Measurements from ENCODE around the gene NF2. TPM values are rescaled to one million over a fixed set of nuclear protein-coding genes. Genes with fewer than 3 reads are reported as not detected.
A peak's percentile ranks its signal among the peaks of the same experiment; 100 is the strongest.

NF2 gene
- total and polyA plus RNA-seq, 2 experiments from 2014 or later, result 14.4 to 54.5 TPM

- peaks cover 20% of the 10 kb centered on the region for H3K4me1 ChIP-seq (ENCODE audit: insufficient read depth)
- H3K27me3 Mint-ChIP-seq (ENCODE audit: insufficient read depth, low read depth, poor library complexity), result peaks cover 4% of the 10 kb centered on the region
- no peaks in the 10 kb centered on the region for H3K9me3 Mint-ChIP-seq
- H3K4me2 ChIP-seq, result no peak overlapping the region
- peaks cover 5% of the 10 kb centered on the region for H4K20me1 ChIP-seq (replicated peaks; ENCODE audit: insufficient read depth)
- no peak for TF ChIP-seq EZH2phosphoT487 (IDR thresholded peaks at IDR 0.05; ENCODE audit: unreplicated experiment)
- no peak overlapping the region for H3K4me3 ChIP-seq
- peaks cover 37% of the 10 kb centered on the region for H3K4me1 Mint-ChIP-seq
- no peaks in the 10 kb centered on the region for H3K27me3 ChIP-seq (ENCODE audit: insufficient read depth)
- H3K36me3 ChIP-seq (ENCODE audit: insufficient read depth), result no peaks in the 10 kb centered on the region
- no peak for ATAC-seq
- H3K4me3 Mint-ChIP-seq, result no peak overlapping the region
- 0 out of 2 replicates have a peak overlapping the region, but pooled peaks have one; percentile 16 for H3K27ac ChIP-seq (ENCODE audit: low read depth)
- no peaks in the 10 kb centered on the region for H3K9me2 ChIP-seq (ENCODE audit: insufficient read depth)
- DNase-seq (ENCODE audit: low spot score), result no peak
- no peaks in the 10 kb centered on the region for H3F3A ChIP-seq (replicated peaks; ENCODE audit: low read depth)
- H3K27ac Mint-ChIP-seq, result peak overlapping the region; percentile 30; the same call in 1 of the 2 replicates
- no peaks in the 10 kb centered on the region for H3K36me3 Mint-ChIP-seq (ENCODE audit: low read depth)
- no peak overlapping the region for H2AFZ ChIP-seq
- peaks cover 46% of the 10 kb centered on the region for H3K79me2 ChIP-seq (replicated peaks; ENCODE audit: insufficient read depth)
Observed at GRCh38 chr22:29623553-29624169, 20.2 kb downstream of the NF2 start.

GRCh38 chr22:29625090-29625825 lies 21.8 kb downstream of the NF2 start:
- 0 out of 2 replicates have a peak overlapping the region, but pooled peaks have one; percentile 4 for H3K27ac Mint-ChIP-seq

More at GRCh38 chr22:29625090-29625825, 21.8 kb downstream of the NF2 start:
- H3K4me3 Mint-ChIP-seq, result no peak overlapping the region
- Histone ChIP-seq H3K27me3 (ENCODE audit: insufficient read depth) (no peaks in the 10 kb centered on the region), H3K36me3 (ENCODE audit: insufficient read depth) (no peaks in the 10 kb centered on the region), H3K9me2 (ENCODE audit: insufficient read depth) (no peaks in the 10 kb centered on the region), H2AFZ (no peak overlapping the region), H3K79me2 (replicated peaks; ENCODE audit: insufficient read depth) (peaks cover 54% of the 10 kb centered on the region), H3K4me3 (no peak overlapping the region), H3K4me2 (no peak overlapping the region), H3F3A (replicated peaks; ENCODE audit: low read depth) (peaks cover 6% of the 10 kb centered on the region), H3K4me1 (ENCODE audit: insufficient read depth) (peaks cover 20% of the 10 kb centered on the region), H3K27ac (ENCODE audit: low read depth) (peak overlapping the region; percentile 57; the same call in 1 of the 2 replicates), H4K20me1 (replicated peaks; ENCODE audit: insufficient read depth) (peaks cover 5% of the 10 kb centered on the region)
- H3K4me1 Mint-ChIP-seq, result peaks cover 37% of the 10 kb centered on the region
- H3K27me3 Mint-ChIP-seq (ENCODE audit: insufficient read depth, low read depth, poor library complexity), result peaks cover 3% of the 10 kb centered on the region
- H3K9me3 Mint-ChIP-seq, result no peaks in the 10 kb centered on the region
- no peak for TF ChIP-seq REST (IDR thresholded peaks at IDR 0.05; ENCODE audit: unreplicated experiment)
- no peak for TF ChIP-seq NANOG (IDR thresholded peaks at IDR 0.05; ENCODE audit: borderline replicate concordance)
- no peak for TF ChIP-seq CREB1 (CRISPR knock-in tag; IDR thresholded peaks at IDR 0.05; ENCODE audit: low read depth)
- TF ChIP-seq STAT1 (IDR thresholded peaks at IDR 0.05; ENCODE audit: unreplicated experiment), result no peak
- TF ChIP-seq CTCF (conservative IDR thresholded peaks at IDR 0.05; ENCODE audit: low read depth in 2 of 2), result peak; percentile 75 to 97
- ATAC-seq (peak; percentile 71), DNase-seq (ENCODE audit: low spot score) (peak; percentile 61)
- no peaks in the 10 kb centered on the region for H3K36me3 Mint-ChIP-seq (ENCODE audit: low read depth)
